HCT116 (cell line): ENCODE results near the gene WWOX.

Experiments used
- POLR2AphosphoS5 ChIP-seq: IDR thresholded peaks from 2 replicates; pipeline ENCODE4 v1.6.1; 2011; ENCODE audit warnings: mild to moderate bottlenecking, low read depth, low read length, moderate library complexity
- SRF ChIP-seq: IDR thresholded peaks from 2 replicates; pipeline ENCODE4 v1.6.1; 2012; ENCODE audit warnings: low read depth
- TF ChIP-seq, protein P1 (sequence below): IDR thresholded peaks from 2 replicates; pipeline ENCODE4 v1.6.1; 2012
- TF ChIP-seq, protein P2 (sequence below), 3 experiments: fragments of 200-600 bp in 1 of 3; sonication (generic) in 1 of 3; IDR thresholded peaks in 2 of 3; conservative IDR thresholded peaks in 1 of 3; 2 replicates each; pipeline ENCODE4 v1.5.1; 2012 to 2017; ENCODE audit warnings: low read depth in 2 of 3, low read length in 2 of 3, antibody characterized with exemption in 1 of 3, borderline replicate concordance in 1 of 3, control low read depth in 1 of 3, mild to moderate bottlenecking in 1 of 3, mixed read lengths in 1 of 3, mixed run types in 1 of 3, moderate library complexity in 1 of 3; ENCODE audit not compliant: insufficient read depth in 1 of 3

DNA sequence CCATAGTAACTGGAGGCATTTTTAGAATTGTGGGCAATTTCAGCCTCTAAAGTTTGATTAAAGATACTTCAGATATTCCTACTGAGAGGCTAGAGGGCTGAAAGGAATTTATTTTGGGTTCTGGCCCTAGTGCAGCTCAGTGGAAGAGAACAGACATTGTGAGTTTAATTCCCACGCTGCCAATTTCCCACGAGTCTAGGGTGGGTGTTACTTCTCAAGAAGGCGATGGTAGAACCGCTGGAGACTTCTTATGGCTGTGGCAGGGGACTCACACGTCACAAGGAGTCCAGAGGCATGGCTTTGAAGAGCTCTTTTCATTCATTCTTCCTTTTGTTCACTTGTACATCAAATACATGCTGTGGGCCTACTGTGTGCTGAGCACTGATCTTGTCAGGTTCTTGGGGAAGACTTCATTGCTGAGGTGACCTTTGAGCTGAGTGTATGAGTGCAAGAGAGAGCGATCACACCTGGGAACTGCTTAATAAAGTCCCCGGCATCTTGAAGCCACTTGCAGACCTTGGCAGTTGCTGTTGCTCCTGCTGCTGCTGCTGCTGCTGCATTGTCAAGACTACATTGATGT lies 111.7 kb downstream of the WWOX start:
- TF ChIP-seq, protein P1, sequence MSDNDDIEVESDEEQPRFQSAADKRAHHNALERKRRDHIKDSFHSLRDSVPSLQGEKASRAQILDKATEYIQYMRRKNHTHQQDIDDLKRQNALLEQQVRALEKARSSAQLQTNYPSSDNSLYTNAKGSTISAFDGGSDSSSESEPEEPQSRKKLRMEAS = no peak
- TF ChIP-seq, protein P2, sequence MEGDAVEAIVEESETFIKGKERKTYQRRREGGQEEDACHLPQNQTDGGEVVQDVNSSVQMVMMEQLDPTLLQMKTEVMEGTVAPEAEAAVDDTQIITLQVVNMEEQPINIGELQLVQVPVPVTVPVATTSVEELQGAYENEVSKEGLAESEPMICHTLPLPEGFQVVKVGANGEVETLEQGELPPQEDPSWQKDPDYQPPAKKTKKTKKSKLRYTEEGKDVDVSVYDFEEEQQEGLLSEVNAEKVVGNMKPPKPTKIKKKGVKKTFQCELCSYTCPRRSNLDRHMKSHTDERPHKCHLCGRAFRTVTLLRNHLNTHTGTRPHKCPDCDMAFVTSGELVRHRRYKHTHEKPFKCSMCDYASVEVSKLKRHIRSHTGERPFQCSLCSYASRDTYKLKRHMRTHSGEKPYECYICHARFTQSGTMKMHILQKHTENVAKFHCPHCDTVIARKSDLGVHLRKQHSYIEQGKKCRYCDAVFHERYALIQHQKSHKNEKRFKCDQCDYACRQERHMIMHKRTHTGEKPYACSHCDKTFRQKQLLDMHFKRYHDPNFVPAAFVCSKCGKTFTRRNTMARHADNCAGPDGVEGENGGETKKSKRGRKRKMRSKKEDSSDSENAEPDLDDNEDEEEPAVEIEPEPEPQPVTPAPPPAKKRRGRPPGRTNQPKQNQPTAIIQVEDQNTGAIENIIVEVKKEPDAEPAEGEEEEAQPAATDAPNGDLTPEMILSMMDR (IDR thresholded peaks at IDR 0.05 in 2 of 3, conservative IDR thresholded peaks at IDR 0.05 in 1 of 3; ENCODE audit: borderline replicate concordance in 1 of 3, insufficient read depth in 1 of 3, low read depth in 2 of 3, low read length in 2 of 3) = no peak
- TF ChIP-seq SRF (no peak), POLR2AphosphoS5 (no peak)
